Measurements from ENCODE around the gene STXBP3. TPM values are rescaled to one million over a fixed set of nuclear protein-coding genes. Genes with fewer than 3 reads are reported as not detected.

The STXBP3 gene
- total and polyA plus RNA-seq, 2 of the 8 experiments (the other 6 are each of a cell fraction or from before 2014, with no cell fraction given): 6.0 to 38.5 TPM

GRCh38 chr1:108854221-108855019 lies 107.9 kb downstream of the STXBP3 start (continued):
- TF ChIP-seq RFX5 (IDR thresholded peaks at IDR 0.05; ENCODE audit: borderline replicate concordance, low read depth, low read length) (no peak), CTBP2 (IDR thresholded peaks at IDR 0.05; ENCODE audit: borderline replicate concordance, insufficient read depth, insufficient read length, low read length) (no peak), RXRA (IDR thresholded peaks at IDR 0.05; ENCODE audit: insufficient read depth, low read depth, low read length) (no peak), SIX5 (IDR thresholded peaks at IDR 0.05; ENCODE audit: low read depth, low read length) (no peak), BRCA1 (IDR thresholded peaks at IDR 0.05; ENCODE audit: low read depth, low read length) (no peak)
